ENCODE results near the gene TRPV3.

The TRPV3 gene

DNA sequence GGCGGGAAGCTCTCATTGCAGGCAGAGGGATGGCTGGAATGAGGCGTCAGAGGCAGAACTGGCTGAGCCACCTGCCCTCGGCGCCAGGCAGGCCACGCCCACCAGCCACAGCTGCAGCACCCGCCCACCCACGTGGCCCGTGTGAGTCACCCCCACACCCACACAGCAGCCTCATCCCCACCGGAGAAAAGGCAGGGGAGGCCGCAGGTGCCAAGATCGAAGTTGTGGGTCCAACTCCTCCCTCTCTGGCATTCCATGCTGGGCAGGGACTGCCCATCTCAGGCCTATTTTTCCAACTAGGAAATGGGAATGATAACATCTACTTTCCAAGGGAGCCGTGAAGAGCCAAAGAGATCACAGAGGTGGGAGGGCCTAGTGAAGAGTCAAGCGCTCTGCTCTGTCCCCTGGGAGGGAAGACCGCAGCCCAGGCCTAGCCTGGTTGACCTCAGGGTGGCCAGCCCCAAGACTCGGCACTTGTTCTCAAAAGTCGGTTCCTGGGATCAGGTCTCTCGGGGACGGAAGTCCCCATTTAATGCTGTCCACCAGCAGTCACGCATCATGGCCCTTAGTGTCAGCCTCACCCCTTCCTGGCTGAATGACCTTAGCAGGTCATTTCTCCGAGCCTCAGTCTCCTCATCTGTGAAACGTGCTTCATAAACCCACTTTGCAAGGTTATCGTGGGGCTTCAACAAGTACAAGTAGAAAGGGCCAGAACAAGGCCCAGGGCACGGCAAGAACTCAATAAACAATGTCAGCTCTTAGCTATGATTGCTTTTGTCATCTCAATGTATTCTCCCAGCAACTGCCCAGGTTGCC, at the start of gene TRPV3:
Gene TRPV3 (minus strand): TSS at position 45 of the 816 bp plus-strand sequence. CDS start 2,962 bp downstream, outside the sequence.
- H3K27ac ChIP-seq: peak within 1 kb of the TSS; percentile 79
- peak; percentile 82 for DNase-seq (ENCODE audit: low spot score)
- CTCF ChIA-PET: no interaction called here
- POLR2A ChIA-PET (ENCODE audit: low non-redundant PET): no interaction called here
- TF ChIP-seq, protein P1, sequence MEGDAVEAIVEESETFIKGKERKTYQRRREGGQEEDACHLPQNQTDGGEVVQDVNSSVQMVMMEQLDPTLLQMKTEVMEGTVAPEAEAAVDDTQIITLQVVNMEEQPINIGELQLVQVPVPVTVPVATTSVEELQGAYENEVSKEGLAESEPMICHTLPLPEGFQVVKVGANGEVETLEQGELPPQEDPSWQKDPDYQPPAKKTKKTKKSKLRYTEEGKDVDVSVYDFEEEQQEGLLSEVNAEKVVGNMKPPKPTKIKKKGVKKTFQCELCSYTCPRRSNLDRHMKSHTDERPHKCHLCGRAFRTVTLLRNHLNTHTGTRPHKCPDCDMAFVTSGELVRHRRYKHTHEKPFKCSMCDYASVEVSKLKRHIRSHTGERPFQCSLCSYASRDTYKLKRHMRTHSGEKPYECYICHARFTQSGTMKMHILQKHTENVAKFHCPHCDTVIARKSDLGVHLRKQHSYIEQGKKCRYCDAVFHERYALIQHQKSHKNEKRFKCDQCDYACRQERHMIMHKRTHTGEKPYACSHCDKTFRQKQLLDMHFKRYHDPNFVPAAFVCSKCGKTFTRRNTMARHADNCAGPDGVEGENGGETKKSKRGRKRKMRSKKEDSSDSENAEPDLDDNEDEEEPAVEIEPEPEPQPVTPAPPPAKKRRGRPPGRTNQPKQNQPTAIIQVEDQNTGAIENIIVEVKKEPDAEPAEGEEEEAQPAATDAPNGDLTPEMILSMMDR (conservative IDR thresholded peaks at IDR 0.05; ENCODE audit: low read depth): no peak

DNA sequence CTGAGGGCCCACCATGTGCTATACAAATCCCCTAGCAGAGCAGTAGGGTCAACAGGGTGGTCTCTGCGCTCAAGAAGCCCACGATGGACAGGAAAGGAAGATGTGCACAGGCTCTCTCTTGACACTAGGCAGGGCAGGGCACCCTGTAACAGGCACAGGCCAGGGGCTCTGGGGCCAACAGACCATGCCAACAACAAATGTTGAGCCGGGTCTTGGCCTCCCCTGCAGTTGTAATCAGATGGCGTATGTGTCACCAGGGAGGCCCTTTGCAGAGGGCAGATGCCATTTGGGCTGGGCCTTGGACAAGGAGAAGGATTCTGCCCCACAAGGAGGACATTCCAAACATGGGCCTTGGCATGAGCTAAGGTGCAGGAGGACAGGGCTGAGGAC, 46.3 kb upstream of the TRPV3 start:
- no peak for DNase-seq (ENCODE audit: low spot score)
- peak overlapping the region; percentile 60 for H3K27ac ChIP-seq
- POLR2A ChIA-PET (ENCODE audit: low non-redundant PET): no interaction called here
- TF ChIP-seq, protein P1 (conservative IDR thresholded peaks at IDR 0.05; ENCODE audit: low read depth): no peak
- CTCF ChIA-PET: no interaction called here

DNA sequence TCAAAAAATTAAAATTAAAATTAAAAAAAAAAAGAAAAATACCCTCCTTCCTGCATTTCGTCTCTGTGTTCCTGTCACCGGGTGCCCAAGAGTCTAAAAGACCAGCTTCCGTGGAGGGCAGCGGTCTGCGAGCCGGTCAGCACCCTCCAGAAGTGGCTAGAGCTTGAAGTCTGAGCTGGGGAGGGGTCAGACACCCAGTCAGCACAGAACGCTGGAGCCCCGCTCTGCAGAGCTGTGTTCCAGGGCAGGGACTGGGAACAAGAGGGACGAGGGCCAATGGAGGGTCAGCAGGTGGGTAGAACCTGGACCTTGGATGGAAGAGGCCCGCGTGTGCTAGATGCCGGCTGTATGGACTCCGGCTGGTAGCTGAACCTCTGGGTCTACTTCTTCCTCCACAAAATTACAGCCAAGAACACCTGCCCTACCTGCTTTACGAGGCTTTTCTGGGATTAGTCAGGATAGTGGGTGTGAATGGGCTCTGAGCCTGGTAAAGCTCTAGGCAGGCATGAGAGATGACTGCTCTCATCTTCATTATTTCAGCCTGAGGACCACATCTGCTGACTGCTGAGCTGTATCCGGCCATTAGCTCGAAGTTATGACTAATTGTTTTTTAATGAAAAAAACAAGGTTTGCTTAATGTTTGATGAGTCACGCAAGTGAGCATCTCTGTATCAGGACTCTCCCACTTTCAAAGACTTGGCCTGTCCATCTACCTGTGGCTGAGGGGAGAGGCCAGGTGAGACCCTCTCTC, 45.7 kb upstream of the TRPV3 start:
- peak overlapping the region; percentile 60 for H3K27ac ChIP-seq
- TF ChIP-seq, protein P1 (conservative IDR thresholded peaks at IDR 0.05; ENCODE audit: low read depth): no peak
- POLR2A ChIA-PET (ENCODE audit: low non-redundant PET): no interaction called here
- CTCF ChIA-PET: interaction anchor here (0.6 to 0.9 kb wide), 5 partner anchors 44 to 555 kb away, joined by 3 to 6 read pairs (median 4); no protein-coding TSS in a partner anchor
- peak; percentile 87 for DNase-seq (ENCODE audit: low spot score)

DNA sequence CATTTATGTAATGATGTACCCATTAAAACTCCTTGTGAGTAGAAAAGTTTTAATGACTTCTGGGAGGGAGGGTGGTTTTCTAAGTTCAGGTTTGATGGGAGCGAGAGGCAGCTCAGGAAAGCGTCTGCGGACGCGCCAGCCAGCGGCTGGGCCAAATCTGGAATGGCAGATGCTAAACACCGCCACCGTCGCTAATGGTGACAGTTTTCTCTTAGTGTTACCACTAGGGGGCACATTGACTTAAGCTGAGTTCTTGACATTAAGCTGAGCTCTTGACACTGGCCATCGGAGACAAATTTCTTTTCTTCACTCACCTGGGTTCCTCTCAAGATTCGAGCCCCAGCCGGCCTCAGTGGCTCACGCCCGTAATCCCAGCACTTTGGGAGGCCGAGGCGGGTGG, 44.9 kb upstream of the TRPV3 start:
- H3K27ac ChIP-seq: peak overlapping the region; percentile 60; the same call in 1 of the 2 replicates
- TF ChIP-seq, protein P1 (conservative IDR thresholded peaks at IDR 0.05; ENCODE audit: low read depth): 0 out of 2 replicates have a peak, but pooled peaks have one; percentile 17
- CTCF ChIA-PET: interaction anchor here (0.6 to 0.7 kb wide), 3 partner anchors 45 to 557 kb away, joined by 3 to 4 read pairs (median 4); no protein-coding TSS in a partner anchor
- POLR2A ChIA-PET (ENCODE audit: low non-redundant PET): no interaction called here
- no peak for DNase-seq (ENCODE audit: low spot score)

DNA sequence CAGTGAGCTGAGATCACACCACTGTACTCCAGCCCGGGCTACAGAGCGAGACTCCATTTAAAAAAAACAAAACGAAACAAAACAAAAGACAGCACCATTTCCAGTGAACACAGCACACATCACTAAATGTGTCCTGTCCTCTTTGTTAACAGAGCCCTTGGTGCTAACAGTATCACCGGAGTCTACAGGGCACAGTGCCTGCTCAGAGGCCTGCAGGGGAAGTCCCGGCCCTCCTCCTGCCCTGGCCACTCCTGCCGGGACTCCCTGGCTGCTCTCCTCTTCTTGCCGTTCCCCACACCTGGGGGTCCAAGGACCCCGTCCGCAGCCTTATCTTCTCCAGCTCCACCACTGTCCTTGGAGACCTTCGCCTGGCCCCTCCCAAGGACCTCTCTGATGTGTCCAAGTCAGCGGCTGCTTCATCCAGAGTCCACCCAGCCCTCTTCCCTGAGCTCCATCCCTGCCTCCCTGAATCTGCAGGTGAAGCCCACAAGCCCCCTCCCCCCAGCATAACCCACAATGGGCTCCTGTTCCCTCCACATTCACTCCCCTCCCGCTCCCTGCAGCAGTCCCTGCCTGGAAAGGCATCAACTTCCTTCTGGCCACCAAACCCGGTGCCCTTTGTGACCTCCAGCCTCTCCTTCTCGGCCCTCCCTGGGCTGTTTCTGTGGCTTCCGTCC, 43.1 kb upstream of the TRPV3 start:
- ChIA-PET POLR2A (ENCODE audit: low non-redundant PET) (no interaction called here), CTCF (interaction anchor here (0.9 kb wide), 1 partner anchor 27 kb away, joined by 3 read pairs; no protein-coding TSS in a partner anchor)
- no peak for DNase-seq (ENCODE audit: low spot score)
- TF ChIP-seq, protein P1 (conservative IDR thresholded peaks at IDR 0.05; ENCODE audit: low read depth): no peak
- no peak overlapping the region for H3K27ac ChIP-seq

DNA sequence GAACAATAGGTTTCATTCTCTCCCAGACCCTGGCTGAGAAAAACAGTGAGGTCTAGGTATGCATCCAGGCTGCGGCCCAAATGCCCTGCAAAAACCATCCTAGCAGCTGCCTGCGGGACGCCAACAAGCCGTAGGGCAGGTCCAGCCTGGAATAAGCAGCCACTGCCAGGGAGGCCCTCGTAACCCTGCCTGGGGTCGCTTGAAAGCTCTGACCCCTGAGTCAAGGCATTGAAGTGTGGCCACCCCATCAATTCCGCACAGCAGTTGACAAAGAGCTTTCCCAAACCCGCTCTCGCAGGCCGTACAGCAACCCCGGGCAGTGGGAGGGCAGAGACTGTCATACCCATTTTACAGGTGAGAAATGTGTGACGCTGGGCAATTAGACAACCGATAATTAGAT, 40.5 kb upstream of the TRPV3 start:
- ChIA-PET POLR2A (ENCODE audit: low non-redundant PET) (no interaction called here), CTCF (no interaction called here)
- no peak for DNase-seq (ENCODE audit: low spot score)
- H3K27ac ChIP-seq: no peak overlapping the region
- TF ChIP-seq, protein P1 (conservative IDR thresholded peaks at IDR 0.05; ENCODE audit: low read depth): no peak
